ELF-1 (cell line): ENCODE results near the gene CCDC92B.
"Not testable (repeated sequence)": the region's sequence is repeated elsewhere in the genome, so short reads cannot be mapped to it uniquely, and the experiment has no call there.

ENCODE experiments used
- DNase-seq: peaks from one replicate; pipeline ENCODE4 v3.0.0-alpha.2; 2016; ENCODE audit warnings: low read depth, low spot score

Gene CCDC92B

DNA sequence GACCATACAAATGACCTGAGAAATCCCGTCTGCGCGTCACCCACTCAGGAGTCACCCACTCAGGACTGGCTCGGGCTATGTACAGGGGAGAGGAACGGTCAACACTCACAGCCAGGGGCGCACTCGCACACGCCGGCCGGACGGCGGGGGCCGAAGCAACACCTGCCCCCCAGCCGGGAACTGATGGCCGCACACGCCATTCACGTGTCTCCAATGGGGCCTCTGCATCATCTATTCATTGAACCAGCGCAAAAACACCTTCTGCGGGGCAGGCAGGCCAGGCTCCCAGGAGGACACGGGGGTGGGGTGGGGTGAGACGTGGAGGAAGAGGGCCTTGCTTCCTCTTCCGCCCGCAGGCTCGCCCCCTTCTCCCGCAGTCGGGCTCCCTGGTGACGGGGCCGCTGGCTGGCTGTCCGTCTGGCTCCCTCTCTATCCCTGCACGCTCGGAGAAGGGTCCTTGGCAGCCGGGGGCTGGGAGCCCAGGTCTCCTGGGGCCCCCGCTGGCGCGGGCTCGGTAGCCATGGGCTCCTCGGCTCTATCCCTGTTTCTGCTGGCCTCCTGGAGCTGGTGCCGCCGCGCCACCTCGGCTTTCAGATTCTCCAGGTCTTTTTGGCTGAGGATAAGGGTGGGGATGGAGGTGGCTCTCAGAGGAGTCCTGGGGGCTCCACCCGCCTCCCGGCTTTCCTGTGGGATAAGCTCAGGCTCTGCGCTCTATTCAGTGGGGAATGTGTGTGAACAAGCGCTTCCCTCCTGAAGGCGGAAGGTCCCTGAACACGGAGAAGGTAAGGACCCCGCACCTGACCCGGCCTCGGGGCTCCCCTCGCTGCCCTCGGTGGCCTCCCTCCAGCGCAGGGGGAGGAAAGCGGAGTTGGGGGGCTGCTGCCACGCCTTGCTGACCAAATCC is 59.0 kb downstream of the CCDC92B start:
- DNase-seq = no peak

DNA sequence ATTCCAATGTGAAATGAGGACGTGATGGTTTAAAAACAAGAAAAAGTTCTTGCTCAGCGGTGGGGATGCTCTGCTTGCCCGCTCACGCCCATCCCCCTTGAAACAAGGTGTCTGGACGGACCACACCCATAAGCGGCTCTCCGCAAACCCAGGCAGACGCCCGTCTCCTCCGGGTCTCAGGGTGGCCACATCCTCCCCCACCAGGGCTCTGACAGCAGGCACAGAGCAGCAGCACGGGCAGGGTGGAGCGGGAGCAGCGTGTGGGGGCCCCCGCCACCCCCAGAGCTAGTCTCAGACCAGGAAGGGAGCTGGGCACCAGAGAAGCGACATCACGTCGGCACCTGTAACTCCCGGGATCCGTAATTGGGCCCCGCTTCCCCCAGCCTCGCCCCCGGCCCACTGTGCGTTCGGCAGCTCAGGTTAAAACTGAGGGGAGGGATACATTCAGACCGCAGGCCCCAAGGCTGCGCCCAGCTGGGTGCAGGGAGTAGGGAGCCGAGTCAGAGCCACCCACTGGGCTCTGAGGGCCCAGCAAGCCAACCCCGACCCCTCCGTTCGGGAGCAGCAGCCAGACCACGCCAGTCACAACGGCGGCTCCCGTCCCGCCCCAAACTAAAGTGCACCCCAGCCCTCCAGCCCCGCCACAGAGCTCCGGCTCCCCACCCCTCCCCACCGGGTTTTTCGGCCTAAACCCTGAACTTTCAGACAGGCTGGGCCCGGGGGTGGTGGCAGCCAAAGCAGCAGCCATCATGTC is 59.9 kb downstream of the CCDC92B start:
- no peak for DNase-seq

DNA sequence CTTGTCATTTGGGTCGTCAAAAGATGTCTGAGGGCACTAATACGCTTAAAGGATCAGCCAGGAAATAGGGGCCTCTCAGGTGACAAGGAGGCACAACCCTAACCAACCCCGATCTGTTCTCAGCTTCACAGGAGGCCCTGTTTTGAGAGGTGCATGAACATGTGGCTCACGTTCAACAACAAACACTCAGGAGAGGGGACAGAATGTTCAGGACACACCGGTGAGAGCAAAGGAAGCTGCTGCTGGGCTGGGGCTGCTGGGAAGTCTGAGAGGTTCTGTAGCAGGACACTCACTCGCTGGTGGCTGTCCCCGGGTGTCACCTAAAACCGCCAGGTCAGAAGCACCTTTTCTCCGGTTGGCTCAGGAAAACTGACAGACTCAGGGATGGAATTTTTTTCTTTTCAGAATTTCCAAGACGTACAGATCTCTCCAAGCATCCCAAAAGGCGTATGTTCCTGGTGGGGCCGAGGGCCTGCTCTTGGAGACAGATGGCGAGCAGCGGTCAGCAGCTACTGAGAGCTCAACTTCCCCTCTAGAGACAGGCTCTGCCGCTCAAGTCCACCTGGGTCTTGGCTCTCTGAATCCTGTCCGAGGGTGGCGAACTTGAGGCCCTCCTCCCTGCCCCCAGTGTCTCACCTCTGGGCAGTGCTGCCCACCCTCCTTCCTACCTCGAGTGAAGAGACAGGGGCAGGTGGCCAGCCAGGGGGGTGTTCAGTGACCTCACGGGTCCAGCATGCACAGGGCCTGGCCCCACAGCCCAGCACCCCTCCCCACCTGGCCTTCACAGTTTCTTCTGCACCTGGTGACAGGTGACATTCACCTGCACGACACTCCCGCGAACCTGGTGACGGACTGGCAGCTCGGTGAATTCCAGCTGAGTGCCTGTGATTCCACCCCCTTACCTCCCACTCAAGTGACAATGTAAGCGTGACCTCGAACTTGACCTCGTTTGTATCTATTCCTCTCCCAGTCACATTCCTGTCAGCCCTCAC is 60.8 kb downstream of the CCDC92B start:
- no peak for DNase-seq

DNA sequence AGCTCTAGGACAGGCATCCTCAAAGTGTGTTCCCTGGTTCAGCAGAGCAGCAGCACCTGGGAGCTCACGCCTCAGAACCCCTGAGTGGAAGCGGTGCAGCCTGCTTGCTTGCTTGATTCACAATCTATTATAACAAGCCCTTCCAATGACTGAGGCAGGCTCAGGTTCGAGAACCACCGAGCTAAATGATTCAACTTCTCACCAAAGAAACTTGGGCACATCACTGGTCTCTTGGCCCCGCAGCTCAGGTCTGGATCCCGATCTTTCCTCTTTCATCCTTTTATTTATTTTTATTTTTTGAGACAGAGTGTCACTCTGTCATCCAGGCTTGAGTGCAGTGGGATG is 62.4 kb downstream of the CCDC92B start:
- no peak for DNase-seq

DNA sequence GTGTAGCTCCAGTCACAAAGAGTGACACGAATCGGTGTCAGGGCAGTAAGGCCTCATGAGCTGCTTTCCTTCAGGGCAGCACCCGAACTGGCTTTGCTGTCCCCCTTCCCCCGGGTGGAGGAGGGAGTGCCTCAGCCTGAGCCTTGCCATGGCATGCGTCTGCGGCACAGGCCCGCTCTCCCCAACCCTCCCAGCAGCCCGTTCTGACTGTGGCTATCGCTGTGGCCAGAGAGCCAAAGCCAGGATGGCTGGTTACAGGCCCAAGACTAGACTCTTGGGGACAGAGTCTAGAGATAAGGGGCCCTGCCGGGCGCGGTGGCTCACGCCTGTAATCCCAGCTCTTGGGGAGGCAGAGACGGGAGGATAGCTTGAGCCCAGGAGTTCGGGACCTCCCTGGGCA is 63.8 kb downstream of the CCDC92B start:
- DNase-seq = no peak

DNA sequence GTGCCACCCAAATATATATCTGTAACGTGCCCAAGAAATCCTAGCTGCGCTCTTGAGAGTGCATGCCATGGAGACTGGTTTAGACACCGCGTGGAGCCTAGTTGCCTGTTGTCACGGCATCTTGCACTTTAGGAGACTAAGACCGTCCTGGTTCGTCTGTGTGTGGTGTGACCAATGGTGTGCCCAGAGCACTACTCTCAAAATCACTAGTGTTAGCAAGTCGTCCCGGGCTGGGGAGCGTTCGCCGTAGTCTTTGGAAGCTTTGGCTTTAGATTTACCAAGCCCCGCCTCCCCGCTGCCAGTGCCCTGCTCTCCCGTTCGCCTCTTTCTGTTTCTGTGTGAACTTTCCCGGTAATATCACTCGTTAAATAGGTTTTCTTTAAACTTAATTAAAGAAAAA is 64.9 kb downstream of the CCDC92B start:
- DNase-seq = no peak

DNA sequence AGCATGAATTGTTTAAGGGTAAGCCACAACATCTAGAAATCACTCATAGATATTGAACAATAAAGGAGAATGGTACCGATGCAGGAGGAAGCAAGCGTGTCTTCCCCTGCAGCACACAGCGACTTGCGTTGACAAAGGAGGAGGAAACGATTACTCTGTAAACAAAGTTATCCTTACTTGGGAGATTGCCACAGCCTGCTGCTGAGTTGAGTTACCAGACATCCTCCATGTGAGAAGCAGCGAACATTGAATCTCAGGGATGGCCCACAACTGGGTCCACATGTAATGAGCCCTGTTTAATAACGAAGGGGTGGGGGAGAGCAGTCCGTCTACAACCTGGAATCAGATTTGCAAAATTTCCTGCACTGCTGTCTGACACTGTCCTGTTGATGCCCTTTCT is 65.5 kb downstream of the CCDC92B start:
- DNase-seq = no peak

DNA sequence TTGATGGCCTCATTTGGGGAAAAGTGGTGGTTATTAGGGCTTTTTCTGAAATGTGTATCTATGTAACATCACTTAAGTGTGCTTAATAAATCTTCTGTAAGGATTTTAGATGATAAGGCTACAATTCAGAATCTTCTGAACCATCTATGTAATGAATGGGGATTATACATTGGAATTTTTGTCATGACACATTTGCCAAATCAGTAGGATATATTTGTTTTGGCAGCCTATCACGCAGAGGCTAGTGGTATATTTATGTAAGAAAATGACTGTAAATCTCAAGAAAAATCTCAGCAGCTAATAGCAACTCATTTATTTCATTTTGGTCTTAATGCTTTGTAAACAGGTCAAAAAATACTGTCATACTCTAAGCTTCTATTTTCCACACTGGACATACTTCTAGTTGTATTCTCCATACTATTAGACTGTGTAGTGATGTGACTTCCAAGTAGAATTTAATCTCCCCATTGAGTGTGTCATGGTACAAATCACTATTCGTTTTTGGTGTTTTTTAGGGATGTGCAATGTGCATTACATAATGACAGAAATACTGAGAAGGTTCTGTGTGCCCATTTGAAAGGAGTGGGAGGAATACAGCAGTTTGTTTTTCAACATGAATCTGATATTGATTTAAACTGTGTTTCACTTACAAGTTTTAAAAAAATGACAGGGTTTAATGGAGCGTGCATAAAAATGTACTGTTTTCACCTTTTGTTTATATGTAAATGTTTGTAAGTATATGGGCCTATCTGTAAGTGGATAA is 67.1 kb downstream of the CCDC92B start:
- DNase-seq = no peak

DNA sequence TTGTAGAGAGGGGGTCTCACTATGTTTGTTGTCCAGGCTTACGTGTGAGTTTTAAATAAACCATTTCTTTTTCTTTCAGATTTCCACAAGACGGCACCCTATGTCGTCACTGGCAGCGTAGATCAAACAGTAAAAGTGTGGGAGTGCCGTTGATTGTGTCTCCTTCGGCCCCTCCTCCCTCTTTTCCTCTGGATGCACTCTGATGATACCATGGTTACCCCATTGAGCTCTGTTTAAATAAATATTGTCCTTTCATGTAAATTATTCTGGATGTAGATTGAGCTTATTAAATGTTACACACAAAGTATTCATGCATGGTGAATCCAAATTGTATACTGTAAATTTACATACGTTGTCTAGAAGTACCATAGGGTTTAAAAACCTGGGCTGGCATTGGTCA is 67.8 kb downstream of the CCDC92B start:
- no peak for DNase-seq

DNA sequence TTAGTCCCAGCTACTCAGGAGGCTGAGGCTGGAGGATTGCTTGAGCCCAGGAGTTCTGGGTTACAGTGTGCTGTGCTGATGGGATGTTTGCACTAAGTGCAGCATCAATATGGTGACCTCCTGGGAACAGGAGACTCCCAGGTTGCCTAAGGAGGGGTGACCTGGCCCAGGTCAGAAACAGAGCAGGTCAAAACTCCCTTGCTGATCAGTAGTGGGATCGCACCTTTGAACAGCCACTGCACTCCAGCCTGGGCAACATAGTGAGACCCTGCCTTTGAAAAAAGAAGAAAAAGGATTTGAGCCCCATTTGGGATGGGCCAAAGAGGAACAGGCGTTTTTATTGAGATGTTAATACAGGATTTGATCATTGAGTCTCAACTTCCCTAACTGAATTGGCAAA is 68.5 kb downstream of the CCDC92B start:
- no peak for DNase-seq

DNA sequence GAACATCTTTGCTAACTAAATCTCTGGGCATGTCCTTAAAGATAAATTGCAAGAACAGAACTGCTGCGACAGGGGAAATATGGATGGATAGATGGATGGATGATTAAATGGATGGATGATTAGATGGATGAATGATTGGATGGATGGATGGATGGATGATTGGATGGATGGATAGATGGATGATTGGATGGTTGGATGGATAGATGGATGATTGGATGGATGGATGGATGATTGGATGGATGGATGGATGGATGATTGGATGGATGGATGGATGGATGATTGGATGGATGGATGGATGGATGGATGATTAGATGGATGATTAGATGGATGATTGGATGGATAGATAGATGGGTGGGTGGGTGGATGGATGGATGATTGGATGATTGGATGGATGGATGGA is 70.2 kb downstream of the CCDC92B start:
- not testable (repeated sequence) for DNase-seq
